OCI-LY3 (cell line): ENCODE measurements around the gene DNAJC21.

Experiments
- H2AFZ ChIP-seq: fragments of 200-600, 300-600 bp; shearing (Covaris generic); 2 replicates; pipeline ENCODE4 v1.6.0; 2014; ENCODE audit warnings: antibody characterized with exemption, low read depth, low read length
- H3K27ac ChIP-seq: fragments of 200-600, 300-600 bp; sonication (generic); 2 replicates; pipeline ENCODE4 v1.5.1; 2014; ENCODE audit warnings: mild to moderate bottlenecking, low read length, moderate library complexity, mixed read lengths
- H3K27me3 ChIP-seq: fragments of 200-600, 300-600 bp; sonication (generic); 2 replicates; pipeline ENCODE4 v1.6.1; 2014; ENCODE audit warnings: low read depth, low read length, mixed read lengths
- H3K36me3 ChIP-seq: fragments of 200-600, 300-600 bp; sonication (generic); replicated peaks from 2 replicates; pipeline ENCODE3; 2014; ENCODE audit warnings: low read depth, low read length, mixed read lengths
- H3K4me1 ChIP-seq: fragments of 300-600, 200-600 bp; sonication (generic); 2 replicates; pipeline ENCODE4 v1.6.1; 2014; ENCODE audit warnings: low read length, mixed read lengths
- H3K4me2 ChIP-seq: fragments of 200-600, 300-600 bp; sonication (generic); 2 replicates; pipeline ENCODE4 v1.6.1; 2014; ENCODE audit warnings: low read length, mixed read lengths
- H3K4me3 ChIP-seq: fragments of 300-600, 200-600 bp; sonication (generic); 2 replicates; pipeline ENCODE4 v1.5.1; 2014; ENCODE audit warnings: antibody characterized with exemption, mild to moderate bottlenecking, low read length, moderate library complexity
- H3K79me2 ChIP-seq: fragments of 300-600, 200-600 bp; shearing (Covaris generic); 2 replicates; pipeline ENCODE4 v1.6.1; 2014; ENCODE audit warnings: mild to moderate bottlenecking, low read length, mixed read lengths
- H3K9ac ChIP-seq: fragments of 300-600, 200-600 bp; shearing (Covaris generic); 2 replicates; pipeline ENCODE4 v1.6.0; 2014; ENCODE audit warnings: mild to moderate bottlenecking, low read length, moderate library complexity
- H3K9me3 ChIP-seq: fragments of 200-600, 300-600 bp; shearing (Covaris generic); 2 replicates; pipeline ENCODE4 v1.6.1; 2014; ENCODE audit warnings: low read length, mixed read lengths; ENCODE audit not compliant: insufficient read depth
- H4K20me1 ChIP-seq: fragments of 200-600, 300-600 bp; sonication (generic); 2 replicates; pipeline ENCODE4 v1.6.1; 2016; ENCODE audit warnings: low read length, mixed read lengths; ENCODE audit not compliant: insufficient read depth
- EZH2phosphoT487 ChIP-seq: fragments of 200-600 bp; shearing (Covaris generic); IDR thresholded peaks from 2 replicates; pipeline ENCODE4 v1.6.1; 2018; ENCODE audit warnings: antibody characterized with exemption, mixed run types, low read depth
- TF ChIP-seq, protein P1 (sequence below): fragments of 200-600, 300-600 bp; sonication (generic); IDR thresholded peaks from 2 replicates; pipeline ENCODE4 v1.5.1; 2014; ENCODE audit warnings: antibody characterized with exemption, low read length, low read depth

DNAJC21 gene

DNA sequence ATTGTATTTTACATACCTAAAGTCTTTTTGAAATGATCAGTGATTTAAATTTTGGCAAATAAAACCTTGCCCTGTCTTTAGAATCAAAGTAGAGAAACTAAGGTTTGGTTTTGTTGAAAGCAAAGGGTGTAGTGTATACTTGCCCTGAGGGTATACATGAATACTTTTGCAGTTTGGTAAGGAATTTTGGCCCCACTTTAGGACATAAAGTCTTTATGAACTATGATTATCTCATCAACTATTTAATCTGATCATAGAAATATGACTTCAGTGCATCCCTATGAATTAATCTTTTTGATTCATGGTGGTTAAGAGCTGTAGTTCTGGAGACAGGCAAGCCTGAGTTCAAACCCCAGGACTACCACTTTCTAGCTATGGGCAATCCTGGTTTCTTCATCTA lies 31.7 kb upstream of the DNAJC21 start:
- Histone ChIP-seq H3K27me3 (no peaks in the 10 kb centered on the region), H3K9me3 (no peaks in the 10 kb centered on the region), H3K36me3 (no peaks in the 10 kb centered on the region), H3K27ac (no peak overlapping the region), H3K79me2 (no peaks in the 10 kb centered on the region), H3K4me3 (no peak overlapping the region), H4K20me1 (no peaks in the 10 kb centered on the region), H3K4me1 (no peaks in the 10 kb centered on the region; the same call in 1 of the 2 replicates), H3K4me2 (no peak overlapping the region), H2AFZ (no peak overlapping the region), H3K9ac (no peak overlapping the region)
- TF ChIP-seq EZH2phosphoT487: no peak
- TF ChIP-seq, protein P1, sequence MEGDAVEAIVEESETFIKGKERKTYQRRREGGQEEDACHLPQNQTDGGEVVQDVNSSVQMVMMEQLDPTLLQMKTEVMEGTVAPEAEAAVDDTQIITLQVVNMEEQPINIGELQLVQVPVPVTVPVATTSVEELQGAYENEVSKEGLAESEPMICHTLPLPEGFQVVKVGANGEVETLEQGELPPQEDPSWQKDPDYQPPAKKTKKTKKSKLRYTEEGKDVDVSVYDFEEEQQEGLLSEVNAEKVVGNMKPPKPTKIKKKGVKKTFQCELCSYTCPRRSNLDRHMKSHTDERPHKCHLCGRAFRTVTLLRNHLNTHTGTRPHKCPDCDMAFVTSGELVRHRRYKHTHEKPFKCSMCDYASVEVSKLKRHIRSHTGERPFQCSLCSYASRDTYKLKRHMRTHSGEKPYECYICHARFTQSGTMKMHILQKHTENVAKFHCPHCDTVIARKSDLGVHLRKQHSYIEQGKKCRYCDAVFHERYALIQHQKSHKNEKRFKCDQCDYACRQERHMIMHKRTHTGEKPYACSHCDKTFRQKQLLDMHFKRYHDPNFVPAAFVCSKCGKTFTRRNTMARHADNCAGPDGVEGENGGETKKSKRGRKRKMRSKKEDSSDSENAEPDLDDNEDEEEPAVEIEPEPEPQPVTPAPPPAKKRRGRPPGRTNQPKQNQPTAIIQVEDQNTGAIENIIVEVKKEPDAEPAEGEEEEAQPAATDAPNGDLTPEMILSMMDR: no peak

DNA sequence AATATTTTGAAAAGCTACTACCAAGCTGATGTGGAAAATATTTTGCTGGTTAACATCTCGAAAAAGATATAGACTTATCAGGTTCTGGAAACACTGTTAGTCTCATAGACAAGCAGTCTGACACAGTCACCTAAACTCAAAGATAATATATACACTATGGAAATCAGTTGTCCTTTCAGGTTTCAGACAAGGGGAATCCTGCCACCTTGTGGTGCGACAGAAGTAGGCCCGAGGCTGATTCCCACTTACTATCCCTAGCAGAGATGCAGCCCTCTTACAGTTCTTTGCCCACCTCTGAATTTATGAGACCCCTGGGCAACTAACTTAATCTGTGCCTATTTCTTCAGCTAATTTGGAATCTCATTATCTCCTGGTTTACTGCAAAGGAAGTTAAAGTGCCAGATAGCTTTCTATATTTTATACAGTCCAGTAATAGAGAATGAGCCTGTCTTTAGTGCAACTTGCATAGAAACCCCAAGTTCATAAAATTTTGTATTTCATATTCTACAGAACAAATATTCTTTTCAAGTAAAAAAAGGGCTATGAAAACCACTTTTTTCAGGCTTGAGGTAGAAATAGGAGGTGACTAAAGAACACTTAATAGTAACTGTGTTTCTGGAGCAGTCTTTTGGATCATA lies 31.0 kb upstream of the DNAJC21 start:
- Histone ChIP-seq H3K36me3 (no peaks in the 10 kb centered on the region), H3K27ac (no peak overlapping the region), H3K4me3 (no peak overlapping the region), H3K9me3 (no peaks in the 10 kb centered on the region), H4K20me1 (no peaks in the 10 kb centered on the region), H3K9ac (no peak overlapping the region), H2AFZ (no peak overlapping the region), H3K4me2 (no peak overlapping the region), H3K79me2 (no peaks in the 10 kb centered on the region), H3K4me1 (no peaks in the 10 kb centered on the region; the same call in 1 of the 2 replicates), H3K27me3 (no peaks in the 10 kb centered on the region)
- no peak for TF ChIP-seq EZH2phosphoT487
- TF ChIP-seq, protein P1: peak; percentile 77

DNA sequence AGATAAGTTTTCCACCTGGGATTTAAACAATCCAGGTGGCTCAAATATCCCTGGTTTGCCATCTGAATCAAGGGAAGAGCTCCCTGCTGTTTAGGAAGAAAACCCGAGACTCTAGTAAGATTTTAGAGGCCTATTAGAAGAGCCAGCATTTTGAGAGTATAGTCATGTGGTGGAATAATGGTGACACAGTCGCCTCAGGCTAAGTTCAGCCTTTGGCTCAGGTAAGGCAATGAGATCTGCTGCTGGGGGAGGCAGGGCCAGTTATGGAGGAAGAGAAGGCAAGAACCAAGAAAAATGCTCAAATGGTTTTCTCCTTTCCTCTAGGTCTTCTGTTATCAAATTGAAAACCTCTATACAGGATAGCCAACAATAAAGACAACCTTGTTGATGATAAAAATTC lies 30.3 kb upstream of the DNAJC21 start:
- Histone ChIP-seq H3K9me3 (no peaks in the 10 kb centered on the region), H3K27ac (no peak overlapping the region), H4K20me1 (no peaks in the 10 kb centered on the region), H3K4me1 (no peaks in the 10 kb centered on the region; the same call in 1 of the 2 replicates), H3K4me3 (no peak overlapping the region), H3K36me3 (no peaks in the 10 kb centered on the region), H3K4me2 (no peak overlapping the region), H3K9ac (no peak overlapping the region), H3K79me2 (no peaks in the 10 kb centered on the region), H3K27me3 (no peaks in the 10 kb centered on the region), H2AFZ (no peak overlapping the region)
- no peak for TF ChIP-seq EZH2phosphoT487
- TF ChIP-seq, protein P1: no peak

DNA sequence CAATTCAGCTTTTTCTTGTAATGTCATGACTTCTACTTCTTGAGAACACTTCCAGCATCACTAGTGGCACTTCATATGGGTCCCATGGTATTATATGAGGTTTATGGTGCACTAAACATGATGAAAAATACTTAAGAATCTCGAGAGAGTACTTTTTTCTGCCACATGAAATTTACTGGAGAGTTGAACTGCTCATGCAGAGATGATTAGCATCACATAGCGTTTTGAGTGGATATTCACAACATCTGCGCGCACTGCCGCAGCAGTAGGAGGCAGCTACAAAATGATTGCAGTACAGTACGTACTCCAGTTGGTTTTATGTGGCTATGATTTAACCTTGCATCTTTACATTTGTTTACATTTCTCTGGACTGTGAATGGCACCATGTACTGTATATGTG lies 28.7 kb upstream of the DNAJC21 start:
- Histone ChIP-seq H3K9me3 (no peaks in the 10 kb centered on the region), H3K27me3 (no peaks in the 10 kb centered on the region), H3K79me2 (no peaks in the 10 kb centered on the region), H3K36me3 (peaks cover 5% of the 10 kb centered on the region), H2AFZ (no peak overlapping the region), H3K27ac (no peak overlapping the region), H4K20me1 (no peaks in the 10 kb centered on the region), H3K4me2 (no peak overlapping the region), H3K9ac (no peak overlapping the region), H3K4me3 (no peak overlapping the region), H3K4me1 (no peaks in the 10 kb centered on the region; the same call in 1 of the 2 replicates)
- TF ChIP-seq EZH2phosphoT487: no peak
- TF ChIP-seq, protein P1: no peak
